ENCODE data around the gene B4GALNT2. TPM values are rescaled to one million over a fixed set of nuclear protein-coding genes. Genes with fewer than 3 reads are reported as not detected.
"Not testable (repeated sequence)": the region's sequence is repeated elsewhere in the genome, so short reads cannot be mapped to it uniquely, and the experiment has no call there.

B4GALNT2 gene
- total RNA-seq, 2 donors from 2014 or later, result not detected

DNA sequence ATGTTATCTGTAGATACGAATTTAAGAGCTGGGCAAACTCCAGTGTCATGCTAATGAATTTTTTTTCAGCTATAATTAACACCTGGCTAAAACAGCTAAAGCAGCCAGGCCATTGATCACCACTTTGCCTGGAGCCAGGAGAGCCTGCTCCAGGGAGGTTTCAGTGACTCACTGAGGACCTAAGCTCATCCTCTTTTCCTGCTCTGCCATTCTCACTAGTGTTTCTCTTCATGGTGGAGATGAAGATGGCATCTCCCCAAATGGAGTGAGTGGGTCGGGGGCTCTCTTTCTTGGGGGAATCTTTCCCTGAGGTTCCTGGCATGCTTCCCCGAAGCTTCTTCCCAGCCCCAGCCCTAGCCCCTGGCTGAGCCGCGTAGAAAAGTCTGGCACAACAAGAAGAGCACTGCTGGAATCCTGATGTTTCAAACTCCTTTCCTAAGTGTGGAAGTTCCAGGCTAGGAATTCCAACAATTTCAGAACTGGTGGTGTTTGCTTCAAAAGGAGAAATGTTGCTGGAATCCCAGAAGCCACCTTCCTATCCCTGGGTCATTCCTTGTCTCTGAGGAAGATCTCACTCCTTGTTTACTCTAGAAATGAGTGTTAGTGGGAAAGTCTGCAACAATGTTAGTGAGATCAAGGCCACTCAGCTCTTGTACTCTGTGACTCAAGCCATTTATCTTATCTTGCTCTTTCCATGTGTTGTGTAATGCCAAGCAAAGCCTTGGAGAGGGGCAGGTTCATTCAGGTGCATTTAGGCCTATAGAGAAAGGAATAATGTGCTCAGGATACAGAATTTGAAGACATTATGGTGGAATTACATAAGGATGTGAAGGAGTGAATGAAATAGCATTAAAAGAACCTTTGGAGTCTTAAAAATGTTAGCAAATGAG, 26.0 kb upstream of the B4GALNT2 start:
- DNase-seq (ENCODE audit: low spot score) (no peak), ATAC-seq (no peak)
- H3K36me3 Mint-ChIP-seq, result no peaks in the 10 kb centered on the region
- peaks cover 8% of the 10 kb centered on the region in 2 donors for H3K4me1 Mint-ChIP-seq (ENCODE audit: low read depth in 2 of 2)
- H3K9me3 Mint-ChIP-seq, result no peaks in the 10 kb centered on the region
- peaks cover 6 to 8% of the 10 kb centered on the region in 2 donors for H3K27me3 Mint-ChIP-seq
- H3K4me3 Mint-ChIP-seq, result no peak overlapping the region
- H3K27ac Mint-ChIP-seq, result no peak overlapping the region

DNA sequence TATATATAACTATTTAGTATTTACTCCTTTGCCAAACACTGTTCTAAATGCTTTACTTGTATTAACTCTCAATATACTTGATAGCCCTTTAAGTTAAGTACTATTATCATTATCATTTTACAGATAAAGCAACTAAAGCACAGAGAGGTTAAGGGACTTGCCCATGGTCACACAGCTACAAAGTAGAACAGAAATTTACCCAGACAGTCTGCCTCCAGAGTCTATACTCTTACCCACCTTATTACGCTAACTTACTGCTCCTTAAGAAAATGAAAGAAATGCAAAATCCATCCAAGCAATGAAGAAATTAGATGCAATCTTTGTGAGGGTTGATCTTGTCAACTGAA, 25.4 kb upstream of the B4GALNT2 start:
- peaks cover 4 to 8% of the 10 kb centered on the region in 2 donors for H3K27me3 Mint-ChIP-seq
- DNase-seq (ENCODE audit: low spot score) (no peak), ATAC-seq (no peak)
- no peak overlapping the region for H3K4me3 Mint-ChIP-seq
- H3K27ac Mint-ChIP-seq, result no peak overlapping the region
- peaks cover 3 to 4% of the 10 kb centered on the region in 2 donors for H3K4me1 Mint-ChIP-seq (ENCODE audit: low read depth in 2 of 2)
- no peaks in the 10 kb centered on the region for H3K9me3 Mint-ChIP-seq
- H3K36me3 Mint-ChIP-seq, result no peaks in the 10 kb centered on the region

DNA sequence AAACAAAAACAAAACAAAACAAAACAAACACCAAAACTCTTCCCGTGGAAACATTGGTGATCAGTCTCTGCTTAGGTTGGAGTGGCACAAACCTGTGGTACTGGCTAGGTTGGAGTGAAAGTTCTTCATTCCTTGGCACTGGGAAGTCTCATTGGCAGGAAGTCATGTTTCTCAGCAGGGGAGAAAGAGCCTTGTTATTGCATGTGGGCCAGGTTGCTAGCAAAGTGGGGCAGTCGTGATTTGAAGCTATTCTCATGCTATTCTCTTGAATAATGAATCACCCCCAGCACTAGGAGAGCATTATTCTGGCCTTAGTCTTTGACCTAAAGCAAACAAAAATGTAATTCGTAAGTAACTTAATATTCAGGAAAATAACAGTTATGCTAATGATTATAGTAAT, 24.3 kb upstream of the B4GALNT2 start:
- DNase-seq (ENCODE audit: low spot score) (no peak), ATAC-seq (no peak)
- no peaks in the 10 kb centered on the region for H3K4me1 Mint-ChIP-seq (ENCODE audit: low read depth in 2 of 2)
- H3K4me3 Mint-ChIP-seq, result no peak overlapping the region
- no peaks in the 10 kb centered on the region for H3K36me3 Mint-ChIP-seq
- H3K27me3 Mint-ChIP-seq, result peaks cover 8 to 13% of the 10 kb centered on the region in 2 donors
- H3K27ac Mint-ChIP-seq, result no peak overlapping the region
- H3K9me3 Mint-ChIP-seq, result no peaks in the 10 kb centered on the region

DNA sequence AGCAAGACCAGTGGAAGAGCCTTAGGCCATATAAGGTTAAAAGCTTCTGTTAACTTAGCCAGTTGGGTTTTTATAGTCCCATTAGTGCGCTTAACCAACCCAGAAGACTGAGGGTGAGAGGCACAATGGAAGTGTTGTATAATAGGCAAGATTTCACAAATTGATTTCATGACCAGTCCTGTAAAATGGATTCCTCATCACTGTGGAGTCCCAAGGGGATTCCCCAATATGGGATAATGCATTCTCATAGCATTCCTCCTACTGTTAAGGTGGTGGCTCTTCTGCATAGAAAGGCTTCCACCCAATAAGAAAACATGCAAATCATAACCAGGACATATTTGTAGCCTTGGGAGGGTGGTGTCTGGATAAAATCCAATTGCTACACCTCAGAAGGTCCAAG, 22.1 kb upstream of the B4GALNT2 start:
- no peaks in the 10 kb centered on the region for H3K36me3 Mint-ChIP-seq
- no peak overlapping the region for H3K4me3 Mint-ChIP-seq
- H3K27me3 Mint-ChIP-seq, result peaks cover 9 to 18% of the 10 kb centered on the region in 2 donors
- H3K27ac Mint-ChIP-seq, result no peak overlapping the region
- H3K4me1 Mint-ChIP-seq (ENCODE audit: low read depth in 2 of 2), result no peaks in the 10 kb centered on the region
- DNase-seq (ENCODE audit: low spot score), result no peak
- ATAC-seq, result no peak
- no peaks in the 10 kb centered on the region for H3K9me3 Mint-ChIP-seq

DNA sequence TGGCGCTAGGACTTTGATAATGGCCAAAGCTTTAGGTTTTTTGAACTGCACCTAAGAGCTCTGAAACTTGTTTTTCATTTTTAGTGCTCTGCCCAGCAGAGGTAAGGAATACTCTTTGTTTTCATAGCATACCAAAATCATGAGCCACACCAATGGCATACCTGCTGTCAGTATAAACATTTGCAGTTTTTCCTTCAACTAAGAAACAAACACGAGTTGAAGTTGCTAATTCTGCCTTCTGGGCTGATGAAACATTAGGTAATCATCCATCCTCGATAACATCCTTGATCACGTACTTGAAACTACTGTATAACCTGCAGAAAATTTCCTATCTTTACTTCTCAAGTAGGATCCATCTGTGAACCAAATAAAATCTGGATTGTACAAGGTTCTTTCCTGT, 20.6 kb upstream of the B4GALNT2 start:
- H3K27ac Mint-ChIP-seq, result no peak overlapping the region
- H3K36me3 Mint-ChIP-seq, result no peaks in the 10 kb centered on the region
- H3K9me3 Mint-ChIP-seq, result no peaks in the 10 kb centered on the region
- peaks cover 13 to 23% of the 10 kb centered on the region in 2 donors for H3K27me3 Mint-ChIP-seq
- no peak overlapping the region for H3K4me3 Mint-ChIP-seq
- ATAC-seq, result no peak
- no peaks in the 10 kb centered on the region for H3K4me1 Mint-ChIP-seq (ENCODE audit: low read depth in 2 of 2)
- no peak for DNase-seq (ENCODE audit: low spot score)

DNA sequence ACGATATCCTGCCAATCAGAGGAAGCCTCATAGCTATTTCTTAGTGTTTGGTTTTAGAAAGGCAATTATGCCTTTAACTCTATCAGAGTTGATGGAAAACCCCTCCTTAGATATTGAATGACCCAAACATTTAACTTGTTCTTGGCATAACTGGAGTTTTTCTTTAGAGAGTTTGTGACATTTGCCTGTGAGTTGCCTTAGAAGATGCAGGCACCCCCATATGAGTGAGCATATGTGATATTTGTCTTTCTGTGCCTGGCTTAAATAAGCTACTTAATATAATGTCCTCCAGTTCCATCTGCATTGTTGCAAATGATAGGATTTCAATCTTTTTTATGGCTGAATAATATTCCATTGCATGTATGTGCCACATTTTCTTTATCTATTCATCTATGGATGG, 19.6 kb upstream of the B4GALNT2 start:
- H3K27me3 Mint-ChIP-seq, result peaks cover 17 to 28% of the 10 kb centered on the region in 2 donors
- DNase-seq (ENCODE audit: low spot score) (no peak), ATAC-seq (no peak)
- no peaks in the 10 kb centered on the region for H3K36me3 Mint-ChIP-seq
- no peaks in the 10 kb centered on the region for H3K4me1 Mint-ChIP-seq (ENCODE audit: low read depth in 2 of 2)
- no peaks in the 10 kb centered on the region for H3K9me3 Mint-ChIP-seq
- H3K4me3 Mint-ChIP-seq, result no peak overlapping the region
- H3K27ac Mint-ChIP-seq, result no peak overlapping the region

DNA sequence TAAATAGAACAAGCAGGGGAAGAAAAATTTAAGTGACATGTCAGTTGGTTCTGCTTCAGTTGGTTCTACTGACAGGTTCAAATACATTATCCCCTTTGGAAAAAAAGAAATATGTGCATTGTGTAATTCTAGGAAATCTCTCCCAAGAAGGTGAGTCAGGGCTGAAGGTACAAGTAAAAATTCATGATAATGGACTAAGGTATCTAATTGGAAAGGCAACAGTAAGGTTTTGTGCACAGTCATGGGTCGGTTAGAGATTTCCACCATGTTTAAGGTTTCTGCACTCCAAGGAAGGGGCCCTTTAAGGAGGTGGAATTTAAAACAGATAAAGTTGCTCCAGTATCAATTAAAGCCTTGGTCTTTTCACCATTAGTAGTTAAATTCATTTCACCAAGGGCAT, 17.9 kb upstream of the B4GALNT2 start:
- Mint-ChIP-seq H3K27me3 (peaks cover 25 to 39% of the 10 kb centered on the region in 2 donors), H3K9me3 (no peaks in the 10 kb centered on the region), H3K27ac (no peak overlapping the region), H3K4me3 (no peak overlapping the region), H3K36me3 (no peaks in the 10 kb centered on the region), H3K4me1 (ENCODE audit: low read depth in 2 of 2) (no peaks in the 10 kb centered on the region)
- no peak for ATAC-seq
- no peak for DNase-seq (ENCODE audit: low spot score)

DNA sequence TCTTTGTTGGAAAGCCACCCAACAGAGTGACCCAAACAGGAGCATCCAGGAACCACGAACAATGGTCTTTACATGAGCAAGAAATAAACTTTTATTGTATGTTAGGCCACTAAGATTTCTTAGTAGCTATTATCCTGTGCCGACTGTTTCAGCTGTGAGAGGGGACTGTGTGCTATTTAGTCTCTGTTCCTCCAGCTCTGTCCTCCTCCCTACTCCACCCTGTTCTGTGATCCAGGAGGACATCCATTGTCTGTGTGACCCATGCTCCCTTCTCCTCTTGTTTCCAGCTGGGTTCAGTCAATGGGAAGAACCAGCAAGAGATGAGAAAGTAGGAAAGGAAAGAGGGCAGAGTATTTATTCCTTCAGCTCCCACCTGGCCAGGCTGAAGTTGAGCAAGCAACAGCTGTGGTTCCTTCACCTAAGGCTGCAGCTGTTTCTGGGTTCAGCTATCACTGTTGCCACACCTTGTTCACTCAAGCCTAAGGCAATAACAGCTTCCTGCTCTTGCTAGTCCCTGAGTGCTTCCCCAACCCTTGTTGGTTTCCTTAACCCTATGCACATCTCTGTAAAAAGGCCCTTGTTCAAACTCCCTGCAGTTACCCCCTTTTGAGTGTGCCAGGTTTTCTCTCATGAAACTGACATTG, 14.9 kb upstream of the B4GALNT2 start:
- H3K4me1 Mint-ChIP-seq (ENCODE audit: low read depth in 2 of 2), result no peaks in the 10 kb centered on the region
- H3K36me3 Mint-ChIP-seq, result no peaks in the 10 kb centered on the region

DNA sequence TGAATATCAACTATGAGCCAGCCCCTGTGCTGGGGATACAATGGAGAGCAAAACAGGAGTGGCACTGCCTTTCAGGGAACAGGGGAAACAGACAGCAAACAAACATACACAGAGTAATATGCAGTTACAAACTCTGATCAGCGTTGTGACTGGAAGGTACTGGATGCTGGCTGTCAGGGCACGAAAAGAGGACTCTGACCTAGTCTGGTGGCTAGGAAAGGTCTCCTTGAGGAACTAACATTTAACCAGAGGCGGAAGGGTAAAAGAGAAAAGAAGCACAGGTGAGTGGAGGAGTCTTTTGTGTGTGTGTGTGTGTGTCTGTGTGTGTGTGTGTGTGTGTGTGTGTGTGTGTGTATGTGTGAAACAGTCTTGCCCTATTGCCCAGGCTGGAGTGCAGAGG, 12.4 kb upstream of the B4GALNT2 start:
- DNase-seq (ENCODE audit: low spot score) (no peak), ATAC-seq (no peak)
- Mint-ChIP-seq H3K4me3 (no peak overlapping the region), H3K27me3 (peaks cover 31 to 45% of the 10 kb centered on the region in 2 donors), H3K4me1 (ENCODE audit: low read depth in 2 of 2) (no peaks in the 10 kb centered on the region), H3K27ac (no peak overlapping the region), H3K36me3 (no peaks in the 10 kb centered on the region), H3K9me3 (no peaks in the 10 kb centered on the region)

More for the DNA sequence above, 14.9 kb upstream of the B4GALNT2 start:
- Mint-ChIP-seq H3K27me3 (peaks cover 40 to 59% of the 10 kb centered on the region in 2 donors), H3K27ac (no peak overlapping the region), H3K4me3 (no peak overlapping the region), H3K9me3 (no peaks in the 10 kb centered on the region)
- ATAC-seq, result no peak
- DNase-seq (ENCODE audit: low spot score), result no peak

DNA sequence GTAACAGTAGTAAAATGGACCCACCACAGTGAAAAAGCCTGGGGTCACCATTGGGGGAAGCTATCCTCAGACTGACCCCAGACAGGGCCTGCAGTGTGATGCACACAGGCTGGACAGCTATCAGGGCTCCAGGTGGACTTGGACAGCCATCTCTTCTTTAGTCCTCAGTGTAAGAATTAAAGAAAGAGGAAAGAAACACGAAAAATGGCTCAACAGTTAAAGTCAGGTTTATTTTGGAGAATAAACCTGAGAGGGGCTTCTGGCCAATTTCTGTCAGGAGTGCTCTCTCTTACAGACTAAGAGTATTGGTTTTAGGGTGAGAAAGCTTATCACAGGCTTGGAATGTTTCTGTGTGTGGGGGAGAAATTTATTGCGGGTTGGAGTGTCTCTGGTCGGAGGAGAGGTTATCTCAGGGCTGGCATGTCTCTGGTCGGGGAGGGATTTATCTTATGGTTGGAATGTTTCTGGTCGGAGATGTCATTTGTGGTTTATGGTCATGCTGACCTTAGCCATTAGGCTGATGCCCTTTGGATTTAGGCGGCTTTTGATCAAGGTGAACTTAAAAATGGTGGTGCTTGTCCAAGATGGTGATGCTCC, 10.8 kb upstream of the B4GALNT2 start:
- Mint-ChIP-seq H3K9me3 (no peaks in the 10 kb centered on the region), H3K27ac (no peak overlapping the region), H3K4me1 (ENCODE audit: low read depth in 2 of 2) (no peaks in the 10 kb centered on the region), H3K36me3 (no peaks in the 10 kb centered on the region), H3K4me3 (no peak overlapping the region), H3K27me3 (peaks cover 27 to 37% of the 10 kb centered on the region in 2 donors)
- DNase-seq (ENCODE audit: low spot score) (no peak), ATAC-seq (no peak)

DNA sequence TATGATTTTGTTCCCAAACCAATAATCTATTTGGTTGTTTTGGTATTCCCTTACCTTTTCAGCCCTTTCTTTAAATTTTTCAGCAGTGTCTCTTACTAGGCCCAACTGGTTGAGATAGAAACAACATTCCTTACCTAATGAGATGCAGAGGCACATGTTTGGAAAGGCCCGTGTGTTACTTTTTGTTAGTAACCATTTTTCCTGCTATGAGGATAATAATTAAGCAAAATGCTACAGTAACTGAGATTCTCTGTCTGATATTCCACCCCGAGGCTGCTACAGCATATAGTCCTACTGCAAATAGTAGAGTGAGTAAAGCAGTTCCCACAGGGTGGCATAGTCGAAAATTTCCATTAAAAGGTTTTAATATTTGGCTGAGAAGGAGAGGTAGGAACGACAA, 10.0 kb upstream of the B4GALNT2 start:
- H3K36me3 Mint-ChIP-seq, result no peaks in the 10 kb centered on the region
- H3K9me3 Mint-ChIP-seq, result no peaks in the 10 kb centered on the region
- H3K27ac Mint-ChIP-seq, result no peak overlapping the region
- DNase-seq (ENCODE audit: low spot score), result no peak
- no peak for ATAC-seq
- no peaks in the 10 kb centered on the region for H3K4me1 Mint-ChIP-seq (ENCODE audit: low read depth in 2 of 2)
- H3K27me3 Mint-ChIP-seq, result peaks cover 26 to 35% of the 10 kb centered on the region in 2 donors
- no peak overlapping the region for H3K4me3 Mint-ChIP-seq

DNA sequence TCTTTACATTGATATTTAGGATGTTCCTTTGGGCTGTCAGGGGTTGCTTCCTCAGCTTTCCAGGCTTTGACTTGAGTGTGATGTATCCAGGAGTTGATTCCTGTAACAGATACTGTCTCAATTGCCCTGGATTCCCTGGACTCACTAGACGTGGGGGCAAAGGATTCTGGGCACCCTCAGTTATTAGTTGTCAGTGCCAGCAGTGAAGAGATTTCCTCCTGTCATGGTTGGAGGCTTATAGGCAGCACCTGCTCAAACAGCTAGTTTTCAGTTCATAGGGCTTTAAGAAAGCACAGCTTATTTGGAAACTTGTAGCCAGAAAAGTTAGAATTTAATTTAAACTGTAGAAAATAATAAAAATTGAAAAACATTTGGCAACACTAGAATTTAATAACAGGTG, 9.5 kb upstream of the B4GALNT2 start:
- DNase-seq (ENCODE audit: low spot score) (no peak), ATAC-seq (no peak)
- Mint-ChIP-seq H3K27ac (no peak overlapping the region), H3K4me3 (no peak overlapping the region), H3K36me3 (no peaks in the 10 kb centered on the region), H3K9me3 (no peaks in the 10 kb centered on the region), H3K27me3 (peaks cover 26 to 35% of the 10 kb centered on the region in 2 donors), H3K4me1 (ENCODE audit: low read depth in 2 of 2) (no peaks in the 10 kb centered on the region)

DNA sequence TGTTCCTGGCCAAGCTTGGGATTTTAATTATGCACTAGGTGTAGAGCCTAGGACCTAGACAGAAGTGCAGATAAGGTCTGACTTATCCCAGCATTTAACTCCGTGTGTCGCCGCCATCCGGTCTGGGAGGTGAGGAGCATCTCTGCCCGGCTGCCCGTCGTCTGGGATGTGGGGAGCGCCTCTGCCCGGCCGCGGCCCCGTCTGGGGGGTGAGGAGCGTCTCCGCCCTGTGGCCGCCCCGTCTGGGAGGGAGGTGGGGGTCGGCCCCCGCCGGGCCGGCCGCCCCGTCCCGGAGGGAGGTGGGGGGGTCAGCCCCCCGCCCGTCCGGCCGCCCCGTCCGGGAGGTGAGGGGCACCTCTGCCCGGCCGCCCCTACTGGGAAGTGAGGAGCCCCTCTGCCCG, 7.1 kb upstream of the B4GALNT2 start:
- Mint-ChIP-seq H3K27me3 (peaks cover 32 to 40% of the 10 kb centered on the region in 2 donors), H3K36me3 (no peaks in the 10 kb centered on the region), H3K9me3 (no peaks in the 10 kb centered on the region), H3K4me1 (ENCODE audit: low read depth in 2 of 2) (no peaks in the 10 kb centered on the region), H3K4me3 (no peak overlapping the region), H3K27ac (no peak overlapping the region)
- ATAC-seq (no peak), DNase-seq (ENCODE audit: low spot score) (no peak)

DNA sequence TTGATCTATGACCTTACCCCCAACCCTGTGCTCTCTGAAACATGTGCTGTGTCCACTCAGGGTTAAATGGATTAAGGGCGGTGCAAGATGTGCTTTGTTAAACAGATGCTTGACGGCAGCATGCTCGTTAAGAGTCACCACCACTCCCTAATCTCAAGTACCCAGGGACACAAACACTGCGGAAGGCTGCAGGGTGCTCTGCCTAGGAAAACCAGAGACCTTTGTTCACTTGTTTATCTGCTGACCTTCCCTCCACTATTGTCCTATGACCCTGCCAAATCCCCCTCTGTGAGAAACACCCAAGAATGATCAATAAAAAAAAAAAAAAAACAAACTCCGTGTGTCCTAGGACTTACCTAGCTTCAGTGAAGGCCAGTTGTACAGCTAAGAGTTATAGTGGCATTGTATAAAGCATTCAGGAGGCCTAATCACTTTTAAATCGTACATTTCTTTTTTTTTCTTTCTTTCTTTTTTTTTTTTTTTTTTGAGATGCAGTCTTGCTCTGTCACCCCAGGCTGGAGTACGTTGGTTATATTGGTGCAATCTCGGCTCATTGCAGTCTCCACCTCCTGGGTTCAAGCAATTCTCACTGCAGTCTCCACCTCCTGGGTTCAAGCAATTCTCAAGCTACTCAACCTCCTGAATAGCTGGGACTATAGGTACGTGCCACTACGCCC, 6.2 kb upstream of the B4GALNT2 start:
- H3K27ac Mint-ChIP-seq; ATAC-seq; H3K4me1 Mint-ChIP-seq (ENCODE audit: low read depth in 2 of 2); DNase-seq (ENCODE audit: low spot score); H3K4me3 Mint-ChIP-seq; H3K9me3 Mint-ChIP-seq; H3K36me3 Mint-ChIP-seq: not testable (repeated sequence)
- peaks cover 38 to 45% of the 10 kb centered on the region in 2 donors for H3K27me3 Mint-ChIP-seq
